Measurements from ENCODE around the gene SKOR1. TPM values are rescaled to one million over a fixed set of nuclear protein-coding genes. Genes with fewer than 3 reads are reported as not detected.

Gene SKOR1
- total and polyA plus RNA-seq, 2 experiments from 2014 or later = 0.23 to 0.52 TPM

- no peak overlapping the region for H2AFZ ChIP-seq
- no peak overlapping the region for H3K4me3 ChIP-seq
- DNase-seq (ENCODE audit: low spot score) = no peak
- H3K36me3 ChIP-seq (replicated peaks; ENCODE audit: insufficient read depth, low read depth) = no peaks in the 10 kb centered on the region
- H3K9me3 ChIP-seq (ENCODE audit: low read depth) = no peaks in the 10 kb centered on the region
- H3K27ac ChIP-seq = no peak overlapping the region
- H3K4me2 ChIP-seq = no peak overlapping the region
- H3K4me1 ChIP-seq (ENCODE audit: insufficient read depth) = peaks cover 11% of the 10 kb centered on the region
- no peaks in the 10 kb centered on the region for H4K20me1 ChIP-seq (ENCODE audit: insufficient read depth, poor library complexity, severe bottlenecking)
- H3K9me2 ChIP-seq (replicated peaks; ENCODE audit: insufficient read depth) = no peaks in the 10 kb centered on the region
- H3K27me3 ChIP-seq = no peaks in the 10 kb centered on the region
- no peaks in the 10 kb centered on the region for H3K79me2 ChIP-seq
- TF ChIP-seq CTCF (IDR thresholded peaks at IDR 0.05; ENCODE audit: poor library complexity) (no peak), EZH2phosphoT487 (IDR thresholded peaks at IDR 0.05; ENCODE audit: low read depth, severe bottlenecking, unreplicated experiment) (no peak), EZH2 (IDR thresholded peaks at IDR 0.05; ENCODE audit: borderline replicate concordance) (no peak)
- 46% methylated on average over 3 of the region's 3 CpGs for WGBS (ENCODE audit: low lambda C conversion rate, missing lambda C conversion rate)
Observed at GRCh38 chr15:67865331-67865730, 40.0 kb downstream of the SKOR1 start.

- H3K36me3 ChIP-seq (replicated peaks; ENCODE audit: insufficient read depth, low read depth) = no peaks in the 10 kb centered on the region
- H3K27me3 ChIP-seq = no peaks in the 10 kb centered on the region
- TF ChIP-seq EZH2 (IDR thresholded peaks at IDR 0.05; ENCODE audit: borderline replicate concordance) = no peak
- no peak for TF ChIP-seq EZH2phosphoT487 (IDR thresholded peaks at IDR 0.05; ENCODE audit: low read depth, severe bottlenecking, unreplicated experiment)
- TF ChIP-seq CTCF (IDR thresholded peaks at IDR 0.05; ENCODE audit: poor library complexity) = no peak
- peak overlapping the region; percentile 3 for H3K27ac ChIP-seq
- H2AFZ ChIP-seq = no peak overlapping the region
- no peaks in the 10 kb centered on the region for H3K9me2 ChIP-seq (replicated peaks; ENCODE audit: insufficient read depth)
- peaks cover 11% of the 10 kb centered on the region for H3K4me1 ChIP-seq (ENCODE audit: insufficient read depth)
- H4K20me1 ChIP-seq (ENCODE audit: insufficient read depth, poor library complexity, severe bottlenecking) = no peaks in the 10 kb centered on the region
- no peaks in the 10 kb centered on the region for H3K79me2 ChIP-seq
- H3K4me2 ChIP-seq = no peak overlapping the region
- 58% methylated on average over 4 of the region's 4 CpGs for whole genome bisulfite sequencing (ENCODE audit: low lambda C conversion rate, missing lambda C conversion rate)
- no peaks in the 10 kb centered on the region for H3K9me3 ChIP-seq (ENCODE audit: low read depth)
- DNase-seq (ENCODE audit: low spot score) = no peak
- H3K4me3 ChIP-seq = no peak overlapping the region
Observed at GRCh38 chr15:67865766-67866165, 40.5 kb downstream of the SKOR1 start.

- H3K36me3 ChIP-seq (replicated peaks; ENCODE audit: insufficient read depth, low read depth) = no peaks in the 10 kb centered on the region
- no peaks in the 10 kb centered on the region for H3K27me3 ChIP-seq
- no peaks in the 10 kb centered on the region for H3K4me1 ChIP-seq (ENCODE audit: insufficient read depth)
- DNase-seq (ENCODE audit: low spot score) = no peak
- H4K20me1 ChIP-seq (ENCODE audit: insufficient read depth, poor library complexity, severe bottlenecking) = no peaks in the 10 kb centered on the region
- H3K27ac ChIP-seq = no peak overlapping the region
- WGBS (ENCODE audit: low lambda C conversion rate, missing lambda C conversion rate) = 52% methylated on average over 3 of the region's 3 CpGs
- H3K9me2 ChIP-seq (replicated peaks; ENCODE audit: insufficient read depth) = no peaks in the 10 kb centered on the region
- no peak overlapping the region for H3K4me2 ChIP-seq
- no peaks in the 10 kb centered on the region for H3K79me2 ChIP-seq
- H3K9me3 ChIP-seq (ENCODE audit: low read depth) = no peaks in the 10 kb centered on the region
- H3K4me3 ChIP-seq = no peak overlapping the region
- H2AFZ ChIP-seq = no peak overlapping the region
- TF ChIP-seq EZH2phosphoT487 (IDR thresholded peaks at IDR 0.05; ENCODE audit: low read depth, severe bottlenecking, unreplicated experiment) = no peak
- no peak for TF ChIP-seq EZH2 (IDR thresholded peaks at IDR 0.05; ENCODE audit: borderline replicate concordance)
- TF ChIP-seq CTCF (IDR thresholded peaks at IDR 0.05; ENCODE audit: poor library complexity) = no peak
Observed at GRCh38 chr15:67869701-67870100, 44.4 kb downstream of the SKOR1 start.

- Histone ChIP-seq H3K79me2 (no peaks in the 10 kb centered on the region), H3K4me3 (no peak overlapping the region), H3K27me3 (no peaks in the 10 kb centered on the region), H4K20me1 (ENCODE audit: insufficient read depth, poor library complexity, severe bottlenecking) (no peaks in the 10 kb centered on the region), H3K4me1 (ENCODE audit: insufficient read depth) (no peaks in the 10 kb centered on the region), H3K9me2 (replicated peaks; ENCODE audit: insufficient read depth) (no peaks in the 10 kb centered on the region), H2AFZ (no peak overlapping the region), H3K4me2 (no peak overlapping the region), H3K27ac (no peak overlapping the region), H3K9me3 (ENCODE audit: low read depth) (no peaks in the 10 kb centered on the region), H3K36me3 (replicated peaks; ENCODE audit: insufficient read depth, low read depth) (no peaks in the 10 kb centered on the region)
- TF ChIP-seq EZH2phosphoT487 (IDR thresholded peaks at IDR 0.05; ENCODE audit: low read depth, severe bottlenecking, unreplicated experiment) (no peak), CTCF (IDR thresholded peaks at IDR 0.05; ENCODE audit: poor library complexity) (no peak), EZH2 (IDR thresholded peaks at IDR 0.05; ENCODE audit: borderline replicate concordance) (no peak)
- DNase-seq (ENCODE audit: low spot score) = no peak
Observed at GRCh38 chr15:67870868-67871408, 45.6 kb downstream of the SKOR1 start.
